ENCODE measurements around the gene COL13A1.

COL13A1 gene

GRCh38 chr10:69976795-69977546 lies 175.3 kb downstream of the COL13A1 start:
- no peak for DNase-seq

GRCh38 chr10:69979174-69979573 lies 177.5 kb downstream of the COL13A1 start:
- DNase-seq, result no peak

- no peak for DNase-seq
Measured at GRCh38 chr10:69980672-69981071, 179.0 kb downstream of the COL13A1 start.

GRCh38 chr10:69988094-69988493 lies 186.4 kb downstream of the COL13A1 start:
- no peak for DNase-seq

- no peak for DNase-seq
Measured at GRCh38 chr10:69991151-69991550, 189.4 kb downstream of the COL13A1 start.

GRCh38 chr10:69994262-69994661 lies 192.6 kb downstream of the COL13A1 start:
- no peak for DNase-seq

DNA sequence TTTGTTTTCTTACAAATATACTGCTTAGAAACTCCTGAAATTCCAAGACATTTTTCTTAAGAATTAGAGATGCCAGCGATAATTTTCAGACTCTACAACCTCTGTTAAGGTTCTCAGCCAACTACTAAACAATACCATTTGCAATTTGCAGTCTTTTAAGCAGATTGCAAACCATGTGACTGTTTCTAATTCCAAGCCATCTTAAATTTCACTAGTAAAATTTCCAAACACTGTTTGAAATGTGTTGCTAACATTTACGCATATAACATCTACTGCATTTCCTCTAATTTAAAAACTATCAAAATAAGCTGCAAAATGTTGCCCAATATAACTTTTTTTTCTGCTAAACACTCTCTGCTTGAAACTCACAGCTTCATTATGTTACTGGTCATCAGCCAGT lies 194.9 kb downstream of the COL13A1 start:
- DNase-seq, result no peak

GRCh38 chr10:70000262-70000661 lies 198.6 kb downstream of the COL13A1 start:
- no peak for DNase-seq

- DNase-seq, result no peak
Measured at GRCh38 chr10:70007116-70007820, 205.6 kb downstream of the COL13A1 start.

Measured in KG1 (cell line).